ENCODE results near the gene RPRM. TPM values are rescaled to one million over a fixed set of nuclear protein-coding genes. Genes with fewer than 3 reads are reported as not detected.

The RPRM gene
- total RNA-seq, 1 donor from 2014 or later: not detected

DNA sequence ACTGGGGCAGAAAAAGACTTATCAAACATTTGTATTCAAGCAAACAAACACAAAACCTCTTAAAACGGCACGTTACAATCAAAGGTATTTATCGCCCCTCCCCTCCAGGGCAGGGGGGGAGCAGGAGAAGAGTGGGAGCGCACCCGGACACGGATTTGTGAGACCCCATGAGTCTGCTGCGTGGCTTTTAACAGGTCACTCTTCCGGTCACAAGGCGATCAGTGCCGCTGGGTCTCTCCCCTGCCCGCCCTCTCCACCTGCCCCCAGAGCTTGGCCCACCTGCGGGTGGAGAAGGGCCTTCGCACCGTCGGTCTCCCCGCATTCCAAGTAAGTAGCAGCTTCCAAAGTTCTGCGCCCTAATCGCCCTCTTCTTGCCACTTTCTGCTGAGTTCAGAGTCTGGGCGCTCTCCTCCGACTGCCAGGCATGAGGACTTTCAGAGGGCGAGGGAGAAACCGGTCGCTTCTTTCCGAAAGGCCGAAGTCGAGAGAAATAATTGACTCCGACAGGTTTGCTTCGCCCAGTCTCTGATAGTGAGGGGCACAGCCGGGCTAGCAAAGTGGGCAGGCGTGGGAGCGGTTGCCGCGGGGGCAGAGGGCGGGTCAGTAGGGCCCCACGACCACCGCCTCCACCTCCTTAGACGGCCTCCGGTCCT lies 800 bp downstream of the RPRM start:
- Histone ChIP-seq H3K27me3 (ENCODE audit: control insufficient read depth, insufficient read depth, low read length) (peaks cover 19% of the 10 kb centered on the region), H3K4me3 (ENCODE audit: low read depth, low read length) (no peak overlapping the region), H3K36me3 (ENCODE audit: control insufficient read depth, insufficient read depth, low read length) (no peaks in the 10 kb centered on the region)
- DNase-seq (ENCODE audit: low read depth) (no peak), FAIRE-seq (no peak)
- TF ChIP-seq, protein P1, sequence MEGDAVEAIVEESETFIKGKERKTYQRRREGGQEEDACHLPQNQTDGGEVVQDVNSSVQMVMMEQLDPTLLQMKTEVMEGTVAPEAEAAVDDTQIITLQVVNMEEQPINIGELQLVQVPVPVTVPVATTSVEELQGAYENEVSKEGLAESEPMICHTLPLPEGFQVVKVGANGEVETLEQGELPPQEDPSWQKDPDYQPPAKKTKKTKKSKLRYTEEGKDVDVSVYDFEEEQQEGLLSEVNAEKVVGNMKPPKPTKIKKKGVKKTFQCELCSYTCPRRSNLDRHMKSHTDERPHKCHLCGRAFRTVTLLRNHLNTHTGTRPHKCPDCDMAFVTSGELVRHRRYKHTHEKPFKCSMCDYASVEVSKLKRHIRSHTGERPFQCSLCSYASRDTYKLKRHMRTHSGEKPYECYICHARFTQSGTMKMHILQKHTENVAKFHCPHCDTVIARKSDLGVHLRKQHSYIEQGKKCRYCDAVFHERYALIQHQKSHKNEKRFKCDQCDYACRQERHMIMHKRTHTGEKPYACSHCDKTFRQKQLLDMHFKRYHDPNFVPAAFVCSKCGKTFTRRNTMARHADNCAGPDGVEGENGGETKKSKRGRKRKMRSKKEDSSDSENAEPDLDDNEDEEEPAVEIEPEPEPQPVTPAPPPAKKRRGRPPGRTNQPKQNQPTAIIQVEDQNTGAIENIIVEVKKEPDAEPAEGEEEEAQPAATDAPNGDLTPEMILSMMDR (IDR thresholded peaks at IDR 0.05; ENCODE audit: insufficient read depth, low read length, severe bottlenecking): no peak

GRCh38 chr2:153476816-153477635 lies 1.5 kb downstream of the RPRM start:
- TF ChIP-seq, protein P1 (IDR thresholded peaks at IDR 0.05; ENCODE audit: insufficient read depth, low read length, severe bottlenecking): no peak
- no peak for DNase-seq (ENCODE audit: low read depth)
- Histone ChIP-seq H3K27me3 (ENCODE audit: control insufficient read depth, insufficient read depth, low read length) (peaks cover 19% of the 10 kb centered on the region), H3K36me3 (ENCODE audit: control insufficient read depth, insufficient read depth, low read length) (no peaks in the 10 kb centered on the region), H3K4me3 (ENCODE audit: low read depth, low read length) (no peak overlapping the region)
- no peak for FAIRE-seq

- FAIRE-seq (no peak), DNase-seq (ENCODE audit: low read depth) (no peak)
- Histone ChIP-seq H3K27me3 (ENCODE audit: control insufficient read depth, insufficient read depth, low read length) (peaks cover 19% of the 10 kb centered on the region), H3K36me3 (ENCODE audit: control insufficient read depth, insufficient read depth, low read length) (no peaks in the 10 kb centered on the region), H3K4me3 (ENCODE audit: low read depth, low read length) (no peak overlapping the region)
- TF ChIP-seq, protein P1 (IDR thresholded peaks at IDR 0.05; ENCODE audit: insufficient read depth, low read length, severe bottlenecking): no peak
These were observed 2.1 kb downstream of the RPRM start for GRCh38 chr2:153476491-153476815.

GRCh38 chr2:153474876-153475435 lies 3.6 kb downstream of the RPRM start:
- H3K27me3 ChIP-seq (ENCODE audit: control insufficient read depth, insufficient read depth, low read length): peaks cover 19% of the 10 kb centered on the region
- TF ChIP-seq, protein P1 (IDR thresholded peaks at IDR 0.05; ENCODE audit: insufficient read depth, low read length, severe bottlenecking): no peak
- FAIRE-seq: no peak
- no peak for DNase-seq (ENCODE audit: low read depth)
- H3K4me3 ChIP-seq (ENCODE audit: low read depth, low read length): no peak overlapping the region
- H3K36me3 ChIP-seq (ENCODE audit: control insufficient read depth, insufficient read depth, low read length): no peaks in the 10 kb centered on the region

DNA sequence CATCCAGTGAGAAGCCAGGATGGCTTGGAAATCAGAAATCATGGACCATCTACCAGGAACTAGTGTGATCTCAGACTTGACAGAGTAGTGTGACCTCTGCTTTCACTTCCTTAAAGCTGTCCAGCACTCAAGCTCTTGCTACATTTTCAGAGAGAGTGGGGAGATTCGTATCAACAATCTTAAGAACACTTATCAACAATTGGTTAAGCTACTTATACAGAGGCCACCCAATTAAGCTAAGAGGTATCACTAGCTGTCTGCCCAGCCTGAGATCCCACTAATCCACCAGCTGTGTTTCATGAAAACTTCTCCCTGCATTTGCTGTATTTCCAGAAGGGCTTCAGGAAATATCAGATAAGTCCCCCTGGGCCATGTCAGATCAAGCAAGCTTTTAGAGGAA lies 4.2 kb downstream of the RPRM start:
- TF ChIP-seq, protein P1 (IDR thresholded peaks at IDR 0.05; ENCODE audit: insufficient read depth, low read length, severe bottlenecking): no peak
- FAIRE-seq: no peak
- H3K27me3 ChIP-seq (ENCODE audit: control insufficient read depth, insufficient read depth, low read length): peaks cover 19% of the 10 kb centered on the region
- no peak for DNase-seq (ENCODE audit: low read depth)
- H3K4me3 ChIP-seq (ENCODE audit: low read depth, low read length): no peak overlapping the region
- H3K36me3 ChIP-seq (ENCODE audit: control insufficient read depth, insufficient read depth, low read length): no peaks in the 10 kb centered on the region
